SU-DHL-6 (cell line): ENCODE data around the gene VPS50.

Source experiments
- H2AFZ ChIP-seq: fragments of 200-600 bp; sonication (generic); 2 replicates; pipeline ENCODE4 v1.6.1; 2014; ENCODE audit warnings: low read depth, mild to moderate bottlenecking, moderate library complexity, mixed read lengths, antibody characterized with exemption, low read length; ENCODE audit not compliant: severe bottlenecking
- H3F3A ChIP-seq: fragments of 200-600 bp; shearing (Covaris generic); 2 replicates; pipeline ENCODE4 v1.6.0; 2016; ENCODE audit warnings: antibody characterized with exemption, mild to moderate bottlenecking; ENCODE audit not compliant: insufficient read depth
- H3K27ac ChIP-seq: fragments of 200-600 bp; sonication (generic); 2 replicates; pipeline ENCODE4 v1.5.1; 2016; ENCODE audit warnings: low read depth, mild to moderate bottlenecking, low read length, moderate library complexity, mixed read lengths
- H3K27me3 ChIP-seq: fragments of 200-600 bp; sonication (generic), shearing (Covaris generic); 2 replicates; pipeline ENCODE4 v1.6.0; 2014; ENCODE audit warnings: mild to moderate bottlenecking, low read length
- H3K36me3 ChIP-seq: fragments of 200-600 bp; sonication (generic); 2 replicates; pipeline ENCODE4 v1.6.1; 2014; ENCODE audit warnings: mild to moderate bottlenecking, low read length, mixed read lengths
- H3K4me2 ChIP-seq: fragments of 300-600, 200-600 bp; shearing (Covaris generic), sonication (generic); 2 replicates; pipeline ENCODE4 v1.6.0; 2014; ENCODE audit warnings: low read length, low read depth, mild to moderate bottlenecking; ENCODE audit not compliant: poor library complexity, severe bottlenecking
- H3K4me3 ChIP-seq: fragments of 200-600 bp; sonication (generic); 2 replicates; pipeline ENCODE4 v1.5.1; 2014; ENCODE audit warnings: antibody characterized with exemption, low read length, mild to moderate bottlenecking, mixed read lengths; ENCODE audit not compliant: insufficient read depth, poor library complexity, severe bottlenecking
- H3K79me2 ChIP-seq: fragments of 200-600 bp; sonication (generic); 2 replicates; pipeline ENCODE4 v1.6.1; 2014; ENCODE audit warnings: mild to moderate bottlenecking, low read length, moderate library complexity; ENCODE audit not compliant: insufficient read depth
- H3K9ac ChIP-seq: fragments of 200-600 bp; sonication (generic); 2 replicates; pipeline ENCODE4 v1.7.0; 2014; ENCODE audit warnings: mild to moderate bottlenecking, low read length
- H3K9me2 ChIP-seq: fragments of 200-600 bp; sonication (generic); replicated peaks from 2 replicates; pipeline ENCODE4 v1.6.1; 2014; ENCODE audit warnings: low read length; ENCODE audit not compliant: insufficient read depth
- H3K9me3 ChIP-seq: fragments of 200-600 bp; sonication (generic); 2 replicates; pipeline ENCODE4 v1.6.1; 2014; ENCODE audit warnings: low read length, mixed read lengths; ENCODE audit not compliant: insufficient read depth
- H4K20me1 ChIP-seq: fragments of 200-600 bp; sonication (generic); 2 replicates; pipeline ENCODE4 v1.6.1; 2014; ENCODE audit warnings: low read depth, mild to moderate bottlenecking, antibody characterized with exemption, low read length, moderate library complexity, mixed read lengths
- CTCF ChIP-seq: fragments of 200-600 bp; sonication (generic); IDR thresholded peaks from one replicate; pipeline ENCODE4 v1.5.1; 2017; ENCODE audit warnings: antibody characterized with exemption, mild to moderate bottlenecking, low read length, moderate library complexity; ENCODE audit not compliant: insufficient read depth, poor library complexity, severe bottlenecking
- EZH2phosphoT487 ChIP-seq: fragments of 200-600 bp; sonication (generic), shearing (Covaris generic); conservative IDR thresholded peaks from 2 replicates; pipeline ENCODE4 v1.6.1; 2018; ENCODE audit warnings: mild to moderate bottlenecking, antibody characterized with exemption, low read length, moderate library complexity, mixed read lengths

VPS50 gene

GRCh38 chr7:93258661-93259060 is 26.5 kb downstream of the VPS50 start:
- Histone ChIP-seq H3K9ac (no peak overlapping the region), H3K4me3 (no peak overlapping the region), H2AFZ (no peak overlapping the region), H3K4me2 (no peak overlapping the region), H3K27me3 (no peaks in the 10 kb centered on the region), H4K20me1 (no peaks in the 10 kb centered on the region), H3K27ac (no peak overlapping the region), H3K9me2 (no peaks in the 10 kb centered on the region), H3F3A (0 out of 2 replicates have a peak, but pooled peaks cover 3% of the 10 kb centered on the region), H3K36me3 (peaks cover 20% of the 10 kb centered on the region; the same call in 1 of the 2 replicates), H3K9me3 (no peaks in the 10 kb centered on the region), H3K79me2 (no peaks in the 10 kb centered on the region)
- TF ChIP-seq CTCF (no peak), EZH2phosphoT487 (no peak)

GRCh38 chr7:93262535-93262934 is 30.4 kb downstream of the VPS50 start:
- no peak overlapping the region for H3K27ac ChIP-seq
- no peak overlapping the region for H3K4me2 ChIP-seq
- no peaks in the 10 kb centered on the region for H3K9me2 ChIP-seq
- H4K20me1 ChIP-seq: no peaks in the 10 kb centered on the region
- no peaks in the 10 kb centered on the region for H3K27me3 ChIP-seq
- 0 out of 2 replicates have a peak, but pooled peaks cover 3% of the 10 kb centered on the region for H3F3A ChIP-seq
- no peaks in the 10 kb centered on the region for H3K9me3 ChIP-seq
- H3K79me2 ChIP-seq: no peaks in the 10 kb centered on the region
- H3K9ac ChIP-seq: no peak overlapping the region
- no peak overlapping the region for H3K4me3 ChIP-seq
- peaks cover 17% of the 10 kb centered on the region; the same call in 1 of the 2 replicates for H3K36me3 ChIP-seq
- no peak for TF ChIP-seq EZH2phosphoT487
- TF ChIP-seq CTCF: no peak
- no peak overlapping the region for H2AFZ ChIP-seq

- Histone ChIP-seq H3K9me3 (no peaks in the 10 kb centered on the region), H4K20me1 (no peaks in the 10 kb centered on the region), H3K4me2 (no peak overlapping the region), H3K27me3 (no peaks in the 10 kb centered on the region), H3K4me3 (no peak overlapping the region), H3K9me2 (no peaks in the 10 kb centered on the region), H3F3A (no peaks in the 10 kb centered on the region), H3K27ac (no peak overlapping the region), H3K9ac (no peak overlapping the region), H3K79me2 (no peaks in the 10 kb centered on the region), H3K36me3 (peaks cover 11% of the 10 kb centered on the region; the same call in 1 of the 2 replicates), H2AFZ (no peak overlapping the region)
- TF ChIP-seq EZH2phosphoT487 (no peak), CTCF (no peak)
Observed at GRCh38 chr7:93265220-93265619, 33.1 kb downstream of the VPS50 start.
